ENCODE data around the gene CACNA2D3. TPM values are rescaled to one million over a fixed set of nuclear protein-coding genes. Genes with fewer than 3 reads are reported as not detected.

CACNA2D3 gene
- polyA plus RNA-seq, 1 donor (not counting 4 experiments of a cell fraction or from before 2014, with no cell fraction given), result 0.08 TPM

GRCh38 chr3:54988838-54989630 lies 866.7 kb downstream of the CACNA2D3 start:
- H2AFZ ChIP-seq (ENCODE audit: control insufficient read depth, low read length), result no peak overlapping the region
- no peaks in the 10 kb centered on the region for H3K79me2 ChIP-seq (ENCODE audit: control insufficient read depth, insufficient read depth, low read length)
- TF ChIP-seq EZH2 (IDR thresholded peaks at IDR 0.05; ENCODE audit: low read length), result no peak
- TF ChIP-seq, protein P1, sequence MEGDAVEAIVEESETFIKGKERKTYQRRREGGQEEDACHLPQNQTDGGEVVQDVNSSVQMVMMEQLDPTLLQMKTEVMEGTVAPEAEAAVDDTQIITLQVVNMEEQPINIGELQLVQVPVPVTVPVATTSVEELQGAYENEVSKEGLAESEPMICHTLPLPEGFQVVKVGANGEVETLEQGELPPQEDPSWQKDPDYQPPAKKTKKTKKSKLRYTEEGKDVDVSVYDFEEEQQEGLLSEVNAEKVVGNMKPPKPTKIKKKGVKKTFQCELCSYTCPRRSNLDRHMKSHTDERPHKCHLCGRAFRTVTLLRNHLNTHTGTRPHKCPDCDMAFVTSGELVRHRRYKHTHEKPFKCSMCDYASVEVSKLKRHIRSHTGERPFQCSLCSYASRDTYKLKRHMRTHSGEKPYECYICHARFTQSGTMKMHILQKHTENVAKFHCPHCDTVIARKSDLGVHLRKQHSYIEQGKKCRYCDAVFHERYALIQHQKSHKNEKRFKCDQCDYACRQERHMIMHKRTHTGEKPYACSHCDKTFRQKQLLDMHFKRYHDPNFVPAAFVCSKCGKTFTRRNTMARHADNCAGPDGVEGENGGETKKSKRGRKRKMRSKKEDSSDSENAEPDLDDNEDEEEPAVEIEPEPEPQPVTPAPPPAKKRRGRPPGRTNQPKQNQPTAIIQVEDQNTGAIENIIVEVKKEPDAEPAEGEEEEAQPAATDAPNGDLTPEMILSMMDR (optimal IDR thresholded peaks at IDR 0.05 in 1 of 3, IDR thresholded peaks at IDR 0.05 in 1 of 3, conservative IDR thresholded peaks at IDR 0.05 in 1 of 3; ENCODE audit: extremely low read depth in 1 of 3, insufficient read depth in 2 of 3, low read length in 3 of 3), result no peak
- peaks cover 3% of the 10 kb centered on the region for H3K4me1 ChIP-seq (ENCODE audit: control insufficient read depth, extremely low read depth, insufficient read depth, low read length)
- DNase-seq (ENCODE audit: low read depth, low spot score) (no peak), FAIRE-seq (no peak)
- H3K4me3 ChIP-seq (ENCODE audit: control insufficient read depth in 2 of 3, extremely low read depth in 1 of 3, insufficient read depth in 2 of 3, low read depth in 1 of 3, low read length in 3 of 3), result no peak overlapping the region
- H3K27ac ChIP-seq (ENCODE audit: control insufficient read depth, insufficient read depth, low read length), result no peak overlapping the region
- no peak overlapping the region for H3K4me2 ChIP-seq (ENCODE audit: control insufficient read depth, extremely low read depth, insufficient read depth, low read depth, low read length)
- no peak overlapping the region for H3K9ac ChIP-seq (ENCODE audit: control insufficient read depth, extremely low read depth, insufficient read depth, low read length)
- H3K36me3 ChIP-seq (ENCODE audit: control insufficient read depth in 2 of 2, extremely low read depth in 1 of 2, insufficient read depth in 2 of 2, low read length in 2 of 2), result no peaks in the 10 kb centered on the region
- no peaks in the 10 kb centered on the region for H3K27me3 ChIP-seq (ENCODE audit: control insufficient read depth, extremely low read depth, insufficient read depth, low read length)
- no peaks in the 10 kb centered on the region for H3K9me1 ChIP-seq (ENCODE audit: control insufficient read depth, extremely low read depth, insufficient read depth, low read length)
- dilution Hi-C loops (cut with MboI; ENCODE audit: extremely low pct_ligation_motif_present, low sequenced_read_pairs), result no loop called here
- H4K20me1 ChIP-seq (ENCODE audit: control insufficient read depth, extremely low read depth, insufficient read depth, low read length), result no peaks in the 10 kb centered on the region
- H3K9me3 ChIP-seq (ENCODE audit: control insufficient read depth, low read depth, low read length), result no peaks in the 10 kb centered on the region

GRCh38 chr3:54994111-54994513 lies 871.8 kb downstream of the CACNA2D3 start:
- Histone ChIP-seq H3K36me3 (ENCODE audit: control insufficient read depth in 2 of 2, extremely low read depth in 1 of 2, insufficient read depth in 2 of 2, low read length in 2 of 2) (no peaks in the 10 kb centered on the region), H3K27ac (ENCODE audit: control insufficient read depth, insufficient read depth, low read length) (no peak overlapping the region), H2AFZ (ENCODE audit: control insufficient read depth, low read length) (no peak overlapping the region), H3K79me2 (ENCODE audit: control insufficient read depth, insufficient read depth, low read length) (no peaks in the 10 kb centered on the region), H3K27me3 (ENCODE audit: control insufficient read depth, extremely low read depth, insufficient read depth, low read length) (no peaks in the 10 kb centered on the region), H3K9me1 (ENCODE audit: control insufficient read depth, extremely low read depth, insufficient read depth, low read length) (no peaks in the 10 kb centered on the region), H4K20me1 (ENCODE audit: control insufficient read depth, extremely low read depth, insufficient read depth, low read length) (no peaks in the 10 kb centered on the region), H3K9me3 (ENCODE audit: control insufficient read depth, low read depth, low read length) (no peaks in the 10 kb centered on the region), H3K4me1 (ENCODE audit: control insufficient read depth, extremely low read depth, insufficient read depth, low read length) (no peaks in the 10 kb centered on the region), H3K4me2 (ENCODE audit: control insufficient read depth, extremely low read depth, insufficient read depth, low read depth, low read length) (no peak overlapping the region), H3K9ac (ENCODE audit: control insufficient read depth, extremely low read depth, insufficient read depth, low read length) (no peak overlapping the region), H3K4me3 (ENCODE audit: control insufficient read depth in 2 of 3, extremely low read depth in 1 of 3, insufficient read depth in 2 of 3, low read depth in 1 of 3, low read length in 3 of 3) (no peak overlapping the region)
- no peak for FAIRE-seq
- dilution Hi-C loops (cut with MboI; ENCODE audit: extremely low pct_ligation_motif_present, low sequenced_read_pairs), result no loop called here
- TF ChIP-seq EZH2 (IDR thresholded peaks at IDR 0.05; ENCODE audit: low read length), result no peak
- TF ChIP-seq, protein P1 (optimal IDR thresholded peaks at IDR 0.05 in 1 of 3, IDR thresholded peaks at IDR 0.05 in 1 of 3, conservative IDR thresholded peaks at IDR 0.05 in 1 of 3; ENCODE audit: extremely low read depth in 1 of 3, insufficient read depth in 2 of 3, low read length in 3 of 3), result no peak
- no peak for DNase-seq (ENCODE audit: low read depth, low spot score)
